Measurements from ENCODE around the gene LRRC53.

LRRC53 gene

DNA sequence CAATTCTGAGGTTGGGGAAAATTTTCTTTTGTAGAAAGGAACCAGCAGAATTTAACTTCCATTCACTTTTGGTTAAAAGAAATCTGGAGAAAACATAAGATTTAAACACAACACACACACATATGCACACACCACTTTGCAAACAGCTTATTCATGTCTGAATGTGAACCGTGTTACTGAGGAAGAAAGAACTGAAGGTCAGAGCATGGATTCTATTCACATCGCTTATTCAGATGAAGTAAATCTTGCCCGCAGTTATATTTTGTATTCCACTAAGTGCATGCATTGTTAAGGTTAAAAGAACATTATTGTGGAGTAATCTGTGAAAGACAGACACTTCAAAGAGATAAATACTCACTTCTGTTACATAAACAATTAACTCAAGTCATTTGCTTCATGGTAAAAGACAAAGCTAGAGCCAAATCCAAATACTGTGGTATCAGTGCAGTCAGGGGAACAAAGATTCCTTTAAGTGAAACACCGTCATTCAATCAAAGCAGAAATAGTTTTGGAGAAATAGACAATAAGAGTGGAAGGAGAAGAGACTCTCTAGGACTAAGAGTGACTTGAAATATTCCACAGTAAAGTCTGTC, 82.0 kb downstream of the LRRC53 start:
- no peak for DNase-seq (ENCODE audit: low read depth)

DNA sequence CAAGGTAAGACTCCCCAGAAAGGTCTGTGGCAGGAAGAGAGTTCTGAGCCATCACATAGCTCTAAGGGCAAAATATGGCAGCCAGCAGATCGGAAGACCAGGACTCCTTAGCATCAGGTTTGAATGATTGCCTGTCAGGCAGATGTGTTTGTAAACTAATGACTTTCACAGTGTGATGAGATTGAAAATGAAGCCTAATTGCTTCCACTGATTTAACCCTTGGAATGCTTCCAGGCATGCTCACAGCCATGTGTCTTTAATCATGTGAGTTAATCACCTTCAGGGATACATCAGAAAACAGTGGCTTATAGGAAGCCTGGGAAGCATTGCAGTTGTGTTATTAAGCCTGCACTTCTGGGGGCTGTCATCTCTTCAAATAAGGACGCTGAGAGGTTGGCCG, 82.8 kb downstream of the LRRC53 start:
- DNase-seq (ENCODE audit: low read depth): no peak

DNA sequence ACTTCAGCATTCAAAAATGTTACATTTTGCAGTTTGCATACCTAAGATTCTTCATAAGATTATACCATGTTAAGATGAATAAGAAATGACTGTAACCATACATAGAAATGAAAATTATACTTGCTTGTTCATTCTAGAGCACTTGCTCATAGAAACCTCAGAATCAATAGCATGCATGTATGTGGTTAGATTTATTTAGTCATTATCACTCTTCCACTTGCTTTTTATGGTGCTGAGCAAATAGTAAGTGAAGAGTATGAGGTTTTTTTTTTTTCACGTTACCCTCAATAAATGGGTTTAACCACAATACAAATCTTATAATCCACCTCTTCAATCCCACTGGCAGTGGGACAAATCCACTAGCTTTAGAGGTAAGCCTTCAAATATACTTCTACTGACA, 84.7 kb downstream of the LRRC53 start:
- no peak for DNase-seq (ENCODE audit: low read depth)

DNA sequence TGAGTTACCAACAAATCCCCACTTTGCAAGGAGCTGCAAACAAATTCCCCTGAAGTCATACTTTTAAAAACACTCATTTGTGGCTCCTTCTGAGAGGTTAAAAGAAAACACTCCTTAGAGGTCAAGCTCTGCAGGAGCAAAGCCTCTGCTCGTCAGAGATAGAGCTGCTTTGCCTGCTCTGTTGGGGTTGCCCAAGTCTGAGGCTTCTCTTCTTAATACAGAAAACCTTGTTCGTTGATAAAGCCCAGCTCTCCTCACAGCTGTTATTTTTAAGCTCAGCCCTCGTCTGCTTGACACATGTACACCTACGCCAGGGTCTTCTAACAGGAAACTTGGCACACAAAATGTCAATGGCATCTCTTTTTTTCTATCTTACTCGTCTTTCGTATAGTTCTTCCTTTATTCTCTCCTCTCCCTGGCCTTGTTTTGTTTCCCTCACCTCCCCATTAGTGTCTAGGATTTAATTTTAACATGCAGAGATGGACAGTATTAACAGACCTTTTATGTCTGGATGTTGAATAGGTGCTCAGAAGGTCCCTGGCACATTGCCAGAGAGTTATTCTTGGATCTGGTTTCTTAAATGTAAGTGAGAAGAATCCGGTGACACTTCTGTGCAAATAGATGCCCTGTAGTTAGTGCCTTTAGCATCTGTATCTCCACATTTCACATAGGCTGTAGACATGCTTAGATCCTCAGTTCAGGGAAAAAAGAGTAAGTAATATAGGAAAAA, 86.0 kb downstream of the LRRC53 start:
- no peak for DNase-seq (ENCODE audit: low read depth)

DNA sequence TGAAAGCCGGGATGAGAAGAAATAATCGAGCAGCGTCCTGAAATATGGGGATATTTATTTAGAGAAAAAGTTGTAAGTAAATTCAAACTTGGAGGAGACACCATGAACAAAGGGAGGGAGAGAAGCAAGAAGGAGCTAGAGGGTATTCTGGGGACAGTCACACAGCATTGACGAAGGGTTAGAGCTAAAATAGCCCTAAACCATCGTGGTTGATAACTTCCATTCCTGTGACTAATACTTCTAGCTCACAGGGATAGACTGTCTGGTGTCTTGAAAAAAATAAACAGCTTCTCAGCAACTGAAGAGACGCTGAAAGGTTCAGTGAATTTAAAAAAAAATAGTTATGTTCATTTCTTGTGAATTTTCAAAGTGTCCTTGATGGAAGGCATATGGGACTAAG, 86.7 kb downstream of the LRRC53 start:
- no peak for DNase-seq (ENCODE audit: low read depth)

DNA sequence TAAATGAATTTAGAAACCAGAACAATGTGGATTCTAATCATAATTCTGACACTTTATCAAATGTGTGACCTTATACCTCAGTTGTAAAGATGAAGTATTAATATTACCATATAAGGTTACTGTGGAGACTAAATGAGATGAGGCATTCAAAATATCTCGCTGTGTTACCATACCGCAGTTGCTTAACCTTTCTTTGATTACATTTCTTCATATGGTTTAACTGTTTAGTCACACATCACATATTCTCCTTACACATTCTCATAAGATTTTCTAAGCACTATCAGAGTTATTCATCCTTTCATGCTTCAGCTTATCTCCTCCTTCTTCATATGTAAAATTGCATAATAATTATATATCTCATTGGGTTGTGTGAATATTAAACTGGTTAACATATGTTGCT, 88.9 kb downstream of the LRRC53 start:
- no peak for DNase-seq (ENCODE audit: low read depth)

DNA sequence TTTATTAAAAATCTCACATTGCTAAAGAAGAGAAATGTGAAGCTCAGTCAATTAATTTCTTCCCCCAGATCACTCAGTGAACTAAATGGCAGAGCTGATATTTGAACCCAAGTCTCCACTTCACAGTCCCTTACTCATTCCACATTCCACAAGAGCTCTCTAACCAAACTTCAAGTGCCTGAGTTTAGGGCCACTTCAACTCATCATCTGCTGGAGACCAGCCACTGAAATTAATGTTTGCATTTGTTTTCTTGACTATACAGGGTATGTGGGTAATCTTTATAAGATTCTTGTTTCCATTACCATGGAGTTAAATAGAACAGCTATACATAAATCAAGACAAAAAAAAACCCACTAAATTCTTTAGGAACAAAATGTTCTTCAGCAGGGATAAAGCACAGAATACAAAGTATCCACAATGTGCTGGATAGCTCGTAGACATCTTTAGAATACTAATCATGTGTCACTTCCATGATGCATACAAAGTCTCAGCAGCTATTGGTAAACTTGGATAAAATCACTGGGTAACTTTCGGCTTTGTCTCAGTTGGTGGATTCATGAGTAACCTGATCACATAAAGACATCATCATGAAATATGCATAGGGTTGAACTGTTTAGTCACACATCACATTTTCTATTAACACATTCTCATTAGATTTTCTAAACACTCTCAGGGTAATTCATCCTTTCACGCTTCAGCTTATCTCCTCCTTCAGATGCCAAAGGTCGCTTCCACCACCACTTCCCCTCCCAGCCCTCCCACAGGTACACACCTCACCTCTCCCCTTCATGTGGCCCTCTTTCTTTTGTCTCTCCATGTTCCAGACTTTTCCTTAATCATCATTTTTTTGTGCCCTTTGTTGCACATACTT, 89.8 kb downstream of the LRRC53 start:
- no peak for DNase-seq (ENCODE audit: low read depth)

DNA sequence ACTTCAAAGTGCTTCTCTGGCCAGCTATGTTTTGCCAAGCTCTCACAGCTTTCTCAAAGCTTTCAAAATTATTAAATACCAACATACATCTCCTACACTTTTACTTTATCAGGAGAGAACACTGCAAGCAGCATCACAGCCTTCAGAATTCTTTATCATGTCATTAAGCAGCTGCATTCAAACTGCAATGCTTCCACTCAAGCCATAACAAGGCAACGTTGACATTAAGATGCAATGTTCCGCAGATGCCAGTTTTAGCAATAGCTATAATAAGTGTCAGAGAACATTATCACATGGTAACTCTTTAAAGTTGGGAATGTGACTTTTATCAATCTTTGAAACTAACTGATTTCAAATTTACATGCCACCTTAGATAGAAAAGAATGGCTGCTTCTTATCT, 91.9 kb downstream of the LRRC53 start:
- DNase-seq (ENCODE audit: low read depth): no peak

Data from GM04503 (cell line).